ENCODE measurements around the gene PRPH. TPM values are rescaled to one million over a fixed set of nuclear protein-coding genes. Genes with fewer than 3 reads are reported as not detected.
"Not testable (repeated sequence)": the region's sequence is repeated elsewhere in the genome, so short reads cannot be mapped to it uniquely, and the experiment has no call there.

The PRPH gene
- total RNA-seq, 1 donor from 2014 or later: not detected

DNA sequence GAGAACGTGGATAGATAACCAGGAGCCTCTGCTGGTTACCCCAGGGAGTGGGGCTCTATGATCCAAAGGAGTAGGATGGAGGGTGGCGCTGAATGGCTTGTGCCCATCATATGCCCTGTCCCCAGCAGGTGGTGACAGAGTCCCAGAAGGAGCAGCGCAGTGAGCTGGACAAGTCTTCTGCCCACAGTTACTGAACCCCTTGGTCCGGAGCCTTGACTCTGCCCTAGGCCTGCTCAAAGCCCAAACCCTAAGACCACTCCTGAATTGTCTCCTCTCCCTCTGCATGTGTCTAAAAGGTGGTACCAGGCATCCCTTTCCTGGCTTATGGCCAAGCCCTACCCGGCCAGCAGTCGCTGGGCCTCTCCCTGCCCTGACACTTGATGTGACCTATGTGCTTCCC, 3.2 kb downstream of the PRPH start:
- peaks cover 42% of the 10 kb centered on the region for H3K27me3 Mint-ChIP-seq (ENCODE audit: low read depth)
- TF ChIP-seq, protein P1, sequence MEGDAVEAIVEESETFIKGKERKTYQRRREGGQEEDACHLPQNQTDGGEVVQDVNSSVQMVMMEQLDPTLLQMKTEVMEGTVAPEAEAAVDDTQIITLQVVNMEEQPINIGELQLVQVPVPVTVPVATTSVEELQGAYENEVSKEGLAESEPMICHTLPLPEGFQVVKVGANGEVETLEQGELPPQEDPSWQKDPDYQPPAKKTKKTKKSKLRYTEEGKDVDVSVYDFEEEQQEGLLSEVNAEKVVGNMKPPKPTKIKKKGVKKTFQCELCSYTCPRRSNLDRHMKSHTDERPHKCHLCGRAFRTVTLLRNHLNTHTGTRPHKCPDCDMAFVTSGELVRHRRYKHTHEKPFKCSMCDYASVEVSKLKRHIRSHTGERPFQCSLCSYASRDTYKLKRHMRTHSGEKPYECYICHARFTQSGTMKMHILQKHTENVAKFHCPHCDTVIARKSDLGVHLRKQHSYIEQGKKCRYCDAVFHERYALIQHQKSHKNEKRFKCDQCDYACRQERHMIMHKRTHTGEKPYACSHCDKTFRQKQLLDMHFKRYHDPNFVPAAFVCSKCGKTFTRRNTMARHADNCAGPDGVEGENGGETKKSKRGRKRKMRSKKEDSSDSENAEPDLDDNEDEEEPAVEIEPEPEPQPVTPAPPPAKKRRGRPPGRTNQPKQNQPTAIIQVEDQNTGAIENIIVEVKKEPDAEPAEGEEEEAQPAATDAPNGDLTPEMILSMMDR (IDR thresholded peaks at IDR 0.05): peak; percentile 41
- H3K36me3 Mint-ChIP-seq (ENCODE audit: low read depth): peaks cover 1% of the 10 kb centered on the region
- peak; percentile 37 for DNase-seq (ENCODE audit: low spot score)
- no peaks in the 10 kb centered on the region for H3K9me3 Mint-ChIP-seq (ENCODE audit: low read depth)
- H3K4me3 Mint-ChIP-seq (ENCODE audit: unreplicated experiment): no peak overlapping the region
- peaks cover 10% of the 10 kb centered on the region for H3K4me1 Mint-ChIP-seq (ENCODE audit: low read depth)
- H3K27ac Mint-ChIP-seq (ENCODE audit: unreplicated experiment): no peak overlapping the region

GRCh38 chr12:49301760-49302159, 6.8 kb downstream of the PRPH start:
- TF ChIP-seq, protein P1 (IDR thresholded peaks at IDR 0.05): no peak
- no peak overlapping the region for H3K4me3 Mint-ChIP-seq (ENCODE audit: unreplicated experiment)
- H3K27ac Mint-ChIP-seq (ENCODE audit: unreplicated experiment): no peak overlapping the region
- peaks cover 47% of the 10 kb centered on the region for H3K27me3 Mint-ChIP-seq (ENCODE audit: low read depth)
- H3K4me1 Mint-ChIP-seq (ENCODE audit: low read depth): peaks cover 9% of the 10 kb centered on the region
- H3K9me3 Mint-ChIP-seq (ENCODE audit: low read depth): no peaks in the 10 kb centered on the region
- peaks cover 1% of the 10 kb centered on the region for H3K36me3 Mint-ChIP-seq (ENCODE audit: low read depth)
- DNase-seq (ENCODE audit: low spot score): no peak

DNA sequence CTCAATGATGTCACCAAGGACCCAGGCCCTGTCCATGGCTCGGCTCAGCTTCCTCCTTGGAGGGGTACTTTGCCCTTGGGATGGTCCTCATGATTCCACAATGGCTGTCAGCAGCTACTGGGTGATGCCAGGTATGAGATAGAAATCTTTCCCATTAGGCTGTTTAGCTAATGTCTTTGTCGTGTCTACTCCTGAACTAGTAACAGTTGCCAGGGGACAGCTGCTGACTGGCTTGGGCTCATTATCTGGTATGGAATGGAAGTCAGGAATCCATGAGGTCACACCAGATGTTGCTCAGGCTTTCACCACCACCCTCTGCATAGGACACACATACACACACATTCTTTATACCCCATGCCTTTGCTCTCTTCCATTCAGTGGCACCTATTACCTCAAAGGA, 9.2 kb downstream of the PRPH start:
- Mint-ChIP-seq H3K4me1 (ENCODE audit: low read depth) (peaks cover 3% of the 10 kb centered on the region), H3K27me3 (ENCODE audit: low read depth) (peaks cover 32% of the 10 kb centered on the region), H3K27ac (ENCODE audit: unreplicated experiment) (no peak overlapping the region), H3K9me3 (ENCODE audit: low read depth) (no peaks in the 10 kb centered on the region), H3K36me3 (ENCODE audit: low read depth) (peaks cover 1% of the 10 kb centered on the region), H3K4me3 (ENCODE audit: unreplicated experiment) (no peak overlapping the region)
- no peak for DNase-seq (ENCODE audit: low spot score)
- TF ChIP-seq, protein P1 (IDR thresholded peaks at IDR 0.05): no peak

DNA sequence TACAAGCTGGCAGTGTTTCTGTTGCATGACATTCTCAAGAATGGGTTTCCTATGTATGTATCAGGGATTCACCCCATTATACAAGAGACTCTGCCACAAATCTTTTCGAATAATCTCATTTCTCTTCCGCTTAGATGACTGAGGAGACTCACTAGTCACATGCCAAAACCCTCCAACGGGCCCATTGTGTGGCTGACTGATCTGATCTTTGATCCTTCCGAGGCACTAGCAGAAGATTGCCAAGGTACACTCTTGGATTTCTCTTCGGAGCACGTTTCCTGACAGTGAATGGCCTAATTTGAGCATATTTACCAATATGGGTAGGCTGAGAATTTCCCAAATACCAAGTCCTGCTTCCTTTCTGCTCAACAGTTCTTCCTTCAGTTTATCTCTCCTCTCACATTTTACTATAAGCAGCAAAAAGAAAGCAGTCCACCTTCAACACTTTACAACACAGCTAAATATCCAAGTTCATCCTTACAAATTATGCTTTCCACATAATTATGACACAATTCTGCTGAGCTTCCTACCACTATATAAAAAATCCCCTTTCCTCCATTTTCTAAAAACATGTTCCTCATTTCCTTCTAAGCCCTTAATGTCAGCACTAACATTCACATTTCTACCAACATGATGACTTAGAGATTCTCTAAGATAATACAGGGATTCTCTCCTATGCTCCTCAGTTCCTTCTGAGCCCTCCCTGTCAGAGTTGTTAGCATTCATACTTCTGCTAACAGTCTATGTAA, 11.0 kb downstream of the PRPH start:
- Mint-ChIP-seq H3K9me3 (ENCODE audit: low read depth) (no peaks in the 10 kb centered on the region), H3K27me3 (ENCODE audit: low read depth) (peaks cover 34% of the 10 kb centered on the region), H3K4me3 (ENCODE audit: unreplicated experiment) (no peak overlapping the region), H3K36me3 (ENCODE audit: low read depth) (peaks cover 1% of the 10 kb centered on the region), H3K4me1 (ENCODE audit: low read depth) (peaks cover 3% of the 10 kb centered on the region), H3K27ac (ENCODE audit: unreplicated experiment) (peak overlapping the region; percentile 41)
- TF ChIP-seq, protein P1 (IDR thresholded peaks at IDR 0.05): no peak
- DNase-seq (ENCODE audit: low spot score): no peak

GRCh38 chr12:49309386-49309785, 14.4 kb downstream of the PRPH start:
- TF ChIP-seq, protein P1 (IDR thresholded peaks at IDR 0.05): no peak
- H3K27me3 Mint-ChIP-seq (ENCODE audit: low read depth): peaks cover 20% of the 10 kb centered on the region

GRCh38 chr12:49310451-49311000, 15.6 kb downstream of the PRPH start:
- not testable (repeated sequence) for H3K36me3 Mint-ChIP-seq (ENCODE audit: low read depth); H3K27ac Mint-ChIP-seq (ENCODE audit: unreplicated experiment); DNase-seq (ENCODE audit: low spot score); H3K9me3 Mint-ChIP-seq (ENCODE audit: low read depth); H3K4me1 Mint-ChIP-seq (ENCODE audit: low read depth); H3K4me3 Mint-ChIP-seq (ENCODE audit: unreplicated experiment)
- peaks cover 16% of the 10 kb centered on the region for H3K27me3 Mint-ChIP-seq (ENCODE audit: low read depth)

More at GRCh38 chr12:49309386-49309785, 14.4 kb downstream of the PRPH start:
- H3K9me3 Mint-ChIP-seq (ENCODE audit: low read depth): no peaks in the 10 kb centered on the region
- DNase-seq (ENCODE audit: low spot score): no peak
- no peak overlapping the region for H3K4me3 Mint-ChIP-seq (ENCODE audit: unreplicated experiment)
- H3K36me3 Mint-ChIP-seq (ENCODE audit: low read depth): no peaks in the 10 kb centered on the region
- H3K4me1 Mint-ChIP-seq (ENCODE audit: low read depth): peaks cover 3% of the 10 kb centered on the region
- no peak overlapping the region for H3K27ac Mint-ChIP-seq (ENCODE audit: unreplicated experiment)
